Caco-2 (cell line): ENCODE data around the gene PARS2. TPM values are rescaled to one million over a fixed set of nuclear protein-coding genes. Genes with fewer than 3 reads are reported as not detected.

Experiments used
- Bru-seq: library from RNA; stranded (reverse); fragments of 400-500 nt; gene quantifications from one replicate; lab custom pipeline; 2021; lab: Mats Ljungman, UMichigan
- BruChase-seq, 2 experiments: library from RNA; stranded (reverse); fragments of 400-500 nt; gene quantifications; one replicate each; lab custom pipeline; 2021; lab: Mats Ljungman, UMichigan
- BruUV-seq: library from RNA; stranded (reverse); fragments of 400-500 nt; replicated peaks from 2 replicates; lab custom pipeline; 2021; lab: Mats Ljungman, UMichigan
- CTCF ChIA-PET: fragments of 300-600 bp; sonication (Branson Sonifier 250); formaldehyde crosslinking; loops from one replicate; lab custom pipeline; 2022; ENCODE audit warnings: antibody characterized with exemption; lab: Charles Lee
- POLR2A ChIA-PET: fragments of 300-600 bp; sonication (Branson Sonifier 250); formaldehyde crosslinking; loops from one replicate; lab custom pipeline; 2022; ENCODE audit warnings: antibody characterized with exemption; lab: Charles Lee
- DNase-seq, 2 experiments: peaks; one replicate each; pipeline versions ENCODE4 v3.0.0 to v3.0.0-alpha.2; 2020 to 2022
- H3K27me3 ChIP-seq: replicated peaks from 2 replicates; pipeline ENCODE4 v1.6.0; 2011; ENCODE audit warnings: low read length; ENCODE audit not compliant: control insufficient read depth, insufficient read depth
- H3K36me3 ChIP-seq: 2 replicates; pipeline ENCODE4 v1.5.1; 2011; ENCODE audit warnings: low read length; ENCODE audit not compliant: control insufficient read depth, insufficient read depth
- H3K4me1 ChIP-seq: fragments of 250-450 bp; sonication (Bioruptor Pico); 2 replicates; pipeline ENCODE4 v1.5.1; 2020; ENCODE audit warnings: mild to moderate bottlenecking
- H3K4me3 ChIP-seq: 2 replicates; pipeline ENCODE4 v1.5.1; 2011; ENCODE audit warnings: low read depth, mild to moderate bottlenecking, control low read depth, low read length
- H3K9me3 ChIP-seq: fragments of 250-450 bp; sonication (Bioruptor Pico); 2 replicates; pipeline ENCODE4 v1.5.1; 2020; ENCODE audit warnings: mild to moderate bottlenecking, moderate library complexity
- H3K27ac Mint-ChIP-seq: one replicate; pipeline ENCODE4 v1.8.0; 2022; ENCODE audit warnings: mixed read lengths; ENCODE audit not compliant: unreplicated experiment
- H3K27me3 Mint-ChIP-seq: one replicate; pipeline ENCODE4 v1.8.0; 2022; ENCODE audit warnings: mixed read lengths; ENCODE audit not compliant: insufficient read depth, unreplicated experiment
- H3K36me3 Mint-ChIP-seq: one replicate; pipeline ENCODE4 v1.8.0; 2022; ENCODE audit warnings: mild to moderate bottlenecking, mixed read lengths; ENCODE audit not compliant: insufficient read depth, unreplicated experiment
- H3K4me1 Mint-ChIP-seq: one replicate; pipeline ENCODE4 v1.8.0; 2022; ENCODE audit warnings: low read depth, mixed read lengths; ENCODE audit not compliant: unreplicated experiment
- H3K4me3 Mint-ChIP-seq: one replicate; pipeline ENCODE4 v1.8.0; 2022; ENCODE audit warnings: mild to moderate bottlenecking, moderate library complexity, mixed read lengths; ENCODE audit not compliant: unreplicated experiment
- H3K9me3 Mint-ChIP-seq: one replicate; pipeline ENCODE4 v1.8.0; 2022; ENCODE audit warnings: mixed read lengths; ENCODE audit not compliant: unreplicated experiment
- intact Hi-C: fragments of 100-400 bp; cut with micrococcal nuclease; formaldehyde crosslinking; loops from one replicate; pipeline ENCODE4 v1.10.0; 2022; ENCODE audit not compliant: unreplicated experiment
- long read RNA-seq: library from polyadenylated mRNA; stranded (forward); transcript quantifications from one replicate; pipeline ENCODE4 v2.0.0, GENCODE V29; 2022
- total RNA-seq: library from RNA; stranded (reverse); gene quantifications from 2 replicates; pipeline ENCODE4 v1.2.3, GENCODE V29; 2022
- TF ChIP-seq, protein P1 (sequence below), 2 experiments: fragments of 200-600 bp in 1 of 2; IDR thresholded peaks; 1 replicate in 1 of 2; 2 replicates in 1 of 2; pipeline versions ENCODE4 v1.5.1 to v1.8.0; 2011 to 2022; ENCODE audit warnings: antibody characterized with exemption in 1 of 2, control low read depth in 1 of 2, inconsistent platforms in 1 of 2, low read depth in 1 of 2, low read length in 1 of 2, mild to moderate bottlenecking in 1 of 2, moderate library complexity in 1 of 2; ENCODE audit not compliant: insufficient read depth in 1 of 2, severe bottlenecking in 1 of 2, unreplicated experiment in 1 of 2

Gene PARS2
- total RNA-seq = 5.8 and 6.5 TPM in 2 replicates
- percentile 56 among the genes with signal in this experiment for Bru-seq, nascent RNA
- BruChase-seq, experiment 1, labeled RNA remaining after a 2-hour chase = percentile 55 among the genes with signal in this experiment
- BruChase-seq, experiment 2, labeled RNA remaining after a 6-hour chase = percentile 45 among the genes with signal in this experiment
- long read RNA-seq, transcript PARS2-201 (2 exons, 2,347 nt) = major isoform, 30 of 33 reads
- long read RNA-seq, partial matches to known transcripts = 0 of 33 reads
- long read RNA-seq, other reads (novel, unspliced or antisense) = 3 of 33 reads

DNA sequence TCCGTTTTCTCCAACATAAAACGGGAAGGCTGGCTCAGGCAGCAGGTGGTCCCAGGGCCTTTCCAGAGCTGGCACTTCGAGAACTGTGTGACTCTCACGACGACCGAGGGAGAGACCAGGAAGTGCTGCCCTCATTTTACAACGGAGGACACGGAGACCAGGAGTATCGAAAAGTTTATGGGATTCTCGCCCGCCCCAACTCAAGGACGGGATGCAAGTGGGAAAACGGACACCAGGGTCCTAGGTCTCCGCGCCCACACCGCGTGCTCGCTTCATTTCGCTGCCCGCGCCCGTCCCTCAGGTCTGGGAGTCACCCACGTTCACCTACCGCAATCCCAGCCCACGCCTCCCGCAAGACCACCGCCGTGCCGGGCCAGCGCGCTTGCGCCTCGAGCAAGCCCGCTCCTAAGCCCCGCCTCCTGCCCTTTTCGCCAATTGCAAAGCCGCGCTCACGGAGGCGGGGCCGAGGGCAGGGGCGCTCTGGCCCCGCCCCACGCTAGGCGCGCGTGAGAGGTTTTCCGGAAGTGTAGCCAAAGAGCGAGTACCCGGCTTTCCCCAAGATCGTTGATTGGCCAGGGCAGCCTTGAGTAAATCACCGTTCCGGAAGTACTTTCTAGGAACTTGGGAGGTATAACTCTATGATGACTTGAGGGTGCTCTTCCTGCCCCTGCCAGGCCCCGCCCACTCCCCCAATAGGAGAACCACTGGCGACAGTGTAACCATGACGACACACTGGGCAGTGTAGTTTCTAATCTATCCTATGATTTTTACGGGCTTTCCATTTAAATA, at the start of gene PARS2:
Gene PARS2 (minus strand): TSS at position 391 of the 789 bp plus-strand sequence. CDS start 5,362 bp downstream, outside the sequence.
- Mint-ChIP-seq H3K4me3 (peak within 1 kb of the TSS; percentile 88), H3K4me1 (peaks cover 7% of the 10 kb centered on the region), H3K27ac (peak within 1 kb of the TSS; percentile 93), H3K36me3 (no peaks in the 10 kb centered on the region), H3K27me3 (no peaks in the 10 kb centered on the region), H3K9me3 (no peaks in the 10 kb centered on the region)
- intact Hi-C loops = loop anchor here (1.0 to 5.0 kb wide), 3 partner anchors 36 to 47 kb away; partner anchors contain the start of genes TTC22 and TTC4
- ChIA-PET POLR2A (interaction anchor here (1.0 kb wide), 1 partner anchor 8 kb away, joined by 3 read pairs; no protein-coding TSS in a partner anchor), CTCF (interaction anchor here (1.9 kb wide), 1 partner anchor 37 kb away, joined by 18 read pairs; the partner anchor contains the start of gene TTC22)
- H3K9me3 ChIP-seq = no peaks in the 10 kb centered on the region
- peak; percentile 94 to 95 for DNase-seq
- TF ChIP-seq, protein P1, sequence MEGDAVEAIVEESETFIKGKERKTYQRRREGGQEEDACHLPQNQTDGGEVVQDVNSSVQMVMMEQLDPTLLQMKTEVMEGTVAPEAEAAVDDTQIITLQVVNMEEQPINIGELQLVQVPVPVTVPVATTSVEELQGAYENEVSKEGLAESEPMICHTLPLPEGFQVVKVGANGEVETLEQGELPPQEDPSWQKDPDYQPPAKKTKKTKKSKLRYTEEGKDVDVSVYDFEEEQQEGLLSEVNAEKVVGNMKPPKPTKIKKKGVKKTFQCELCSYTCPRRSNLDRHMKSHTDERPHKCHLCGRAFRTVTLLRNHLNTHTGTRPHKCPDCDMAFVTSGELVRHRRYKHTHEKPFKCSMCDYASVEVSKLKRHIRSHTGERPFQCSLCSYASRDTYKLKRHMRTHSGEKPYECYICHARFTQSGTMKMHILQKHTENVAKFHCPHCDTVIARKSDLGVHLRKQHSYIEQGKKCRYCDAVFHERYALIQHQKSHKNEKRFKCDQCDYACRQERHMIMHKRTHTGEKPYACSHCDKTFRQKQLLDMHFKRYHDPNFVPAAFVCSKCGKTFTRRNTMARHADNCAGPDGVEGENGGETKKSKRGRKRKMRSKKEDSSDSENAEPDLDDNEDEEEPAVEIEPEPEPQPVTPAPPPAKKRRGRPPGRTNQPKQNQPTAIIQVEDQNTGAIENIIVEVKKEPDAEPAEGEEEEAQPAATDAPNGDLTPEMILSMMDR (IDR thresholded peaks at IDR 0.05; ENCODE audit: insufficient read depth in 1 of 2, low read depth in 1 of 2, low read length in 1 of 2, severe bottlenecking in 1 of 2, unreplicated experiment in 1 of 2) = no peak
- H3K4me1 ChIP-seq = no peaks in the 10 kb centered on the region
- H3K27me3 ChIP-seq = no peaks in the 10 kb centered on the region
- BruUV-seq = no TSS peak
- no peaks in the 10 kb centered on the region for H3K36me3 ChIP-seq
- peak within 1 kb of the TSS; percentile 60 for H3K4me3 ChIP-seq

DNA sequence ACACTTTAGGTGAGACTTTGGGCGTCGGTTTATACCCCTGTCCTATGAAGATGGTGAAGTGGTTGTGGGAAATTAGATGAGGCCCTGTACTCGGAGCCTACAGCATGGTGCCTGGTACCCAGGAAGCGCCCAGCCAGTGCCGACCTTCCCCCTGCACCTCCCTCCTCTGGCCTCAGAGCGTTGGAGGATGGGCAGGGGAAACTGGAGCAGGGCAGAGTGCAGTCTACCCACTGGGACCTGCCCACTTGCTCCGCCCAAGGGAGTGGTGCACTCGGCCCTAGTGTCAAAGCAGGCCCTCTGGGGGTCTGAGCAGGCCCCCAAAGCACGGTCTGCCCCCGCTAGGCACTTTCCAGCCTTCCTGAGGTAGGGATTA, 49.8 kb upstream of the PARS2 start:
- no peak overlapping the region for H3K4me3 Mint-ChIP-seq
- Histone ChIP-seq H3K4me3 (no peak overlapping the region), H3K4me1 (no peaks in the 10 kb centered on the region), H3K9me3 (no peaks in the 10 kb centered on the region), H3K27me3 (no peaks in the 10 kb centered on the region), H3K36me3 (no peaks in the 10 kb centered on the region)
- TF ChIP-seq, protein P1 (IDR thresholded peaks at IDR 0.05; ENCODE audit: insufficient read depth in 1 of 2, low read depth in 1 of 2, low read length in 1 of 2, severe bottlenecking in 1 of 2, unreplicated experiment in 1 of 2) = no peak
- intact Hi-C loops = no loop called here
- DNase-seq = no peak
- H3K4me1 Mint-ChIP-seq = peaks cover 6% of the 10 kb centered on the region
- H3K9me3 Mint-ChIP-seq = no peaks in the 10 kb centered on the region
- H3K27ac Mint-ChIP-seq = no peak overlapping the region
- no TSS peak for BruUV-seq
- ChIA-PET CTCF (no interaction called here), POLR2A (no interaction called here)
- no peaks in the 10 kb centered on the region for H3K36me3 Mint-ChIP-seq
- no peaks in the 10 kb centered on the region for H3K27me3 Mint-ChIP-seq

DNA sequence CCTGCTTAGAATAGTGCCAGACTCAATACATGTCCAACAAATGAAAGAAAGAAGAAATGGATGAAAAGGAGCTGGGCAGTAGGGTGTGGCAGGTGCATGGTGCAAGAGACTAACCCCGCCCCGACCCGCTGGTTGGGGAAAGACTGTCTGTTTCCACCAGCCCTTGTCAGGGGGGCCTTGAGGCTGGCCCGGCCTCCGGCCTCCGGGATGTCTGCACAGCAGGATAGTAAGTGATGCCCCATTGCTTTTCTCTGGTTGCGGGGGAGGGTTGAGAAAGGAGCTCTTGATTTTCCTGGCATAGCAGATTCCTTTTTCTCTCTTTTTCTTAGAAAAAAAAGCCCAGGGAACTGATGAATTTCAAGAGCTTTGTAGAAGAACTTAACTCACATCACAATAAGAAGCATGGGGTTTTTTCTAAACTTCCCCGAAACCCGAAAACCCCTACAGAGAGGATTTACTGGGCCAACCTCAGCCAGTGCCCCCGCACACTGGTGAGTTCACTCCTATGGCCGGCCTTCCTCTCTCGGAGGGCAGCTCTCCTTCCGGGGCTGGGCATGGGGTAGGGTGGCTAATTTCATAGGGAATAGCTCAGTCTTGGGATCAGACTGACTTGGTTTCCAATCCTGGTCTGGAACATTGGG, 49.3 kb upstream of the PARS2 start:
- no peaks in the 10 kb centered on the region for H3K36me3 Mint-ChIP-seq
- TF ChIP-seq, protein P1 (IDR thresholded peaks at IDR 0.05; ENCODE audit: insufficient read depth in 1 of 2, low read depth in 1 of 2, low read length in 1 of 2, severe bottlenecking in 1 of 2, unreplicated experiment in 1 of 2) = no peak
- Histone ChIP-seq H3K4me1 (no peaks in the 10 kb centered on the region), H3K9me3 (no peaks in the 10 kb centered on the region), H3K4me3 (no peak overlapping the region), H3K36me3 (no peaks in the 10 kb centered on the region), H3K27me3 (no peaks in the 10 kb centered on the region)
- ChIA-PET POLR2A (no interaction called here), CTCF (no interaction called here)
- no peak for DNase-seq
- no TSS peak for BruUV-seq
- intact Hi-C loops = no loop called here
- no peak overlapping the region for H3K4me3 Mint-ChIP-seq
- no peaks in the 10 kb centered on the region for H3K27me3 Mint-ChIP-seq
- no peaks in the 10 kb centered on the region for H3K9me3 Mint-ChIP-seq
- H3K4me1 Mint-ChIP-seq = peaks cover 6% of the 10 kb centered on the region
- H3K27ac Mint-ChIP-seq = no peak overlapping the region
